ENCODE results near the gene TBC1D24.
"Not testable (repeated sequence)": the region's sequence is repeated elsewhere in the genome, so short reads cannot be mapped to it uniquely, and the experiment has no call there.

The TBC1D24 gene

GRCh38 chr16:2518823-2519710, 44.1 kb downstream of the TBC1D24 start:
- DNase-seq: no peak

- DNase-seq: no peak
Measured at GRCh38 chr16:2519711-2520080, 44.8 kb downstream of the TBC1D24 start.

GRCh38 chr16:2520097-2520783, 45.3 kb downstream of the TBC1D24 start, which contains the start of gene AMDHD2:
Gene AMDHD2 (plus strand): TSS chr16:2520371. CDS start chr16:2520459, 88 bp downstream.
- DNase-seq: peak; percentile 91

- peak; percentile 54 for DNase-seq
Measured at GRCh38 chr16:2520784-2521531, 46.0 kb downstream of the TBC1D24 start.

GRCh38 chr16:2523801-2524231, 48.9 kb downstream of the TBC1D24 start:
- DNase-seq: no peak

GRCh38 chr16:2524339-2524938, 49.5 kb downstream of the TBC1D24 start:
- DNase-seq: no peak

GRCh38 chr16:2526135-2526534, 51.2 kb downstream of the TBC1D24 start:
- no peak for DNase-seq

- no peak for DNase-seq
Measured at GRCh38 chr16:2527071-2527783, 52.3 kb downstream of the TBC1D24 start.

GRCh38 chr16:2527784-2528100, 52.8 kb downstream of the TBC1D24 start:
- DNase-seq: no peak

GRCh38 chr16:2528161-2529060, 53.5 kb downstream of the TBC1D24 start:
- DNase-seq: no peak

- DNase-seq: no peak
Measured at GRCh38 chr16:2529061-2529931, 54.4 kb downstream of the TBC1D24 start.

- no peak for DNase-seq
Measured at GRCh38 chr16:2529961-2530628, 55.2 kb downstream of the TBC1D24 start.

- no peak for DNase-seq
Measured at GRCh38 chr16:2530629-2531318, 55.8 kb downstream of the TBC1D24 start.

- no peak for DNase-seq
Measured at GRCh38 chr16:2531371-2531695, 56.4 kb downstream of the TBC1D24 start, which contains the start of gene CEMP1. Gene CEMP1 (minus strand): TSS chr16:2531408. CDS start chr16:2531073, 335 bp downstream.

- peak; percentile 98 for DNase-seq
Measured at GRCh38 chr16:2531696-2532493, 57.0 kb downstream of the TBC1D24 start.

- peak; percentile 82 for DNase-seq
Measured at GRCh38 chr16:2532494-2533141, 57.7 kb downstream of the TBC1D24 start.

GRCh38 chr16:2533142-2533755, 58.3 kb downstream of the TBC1D24 start:
- DNase-seq: not testable (repeated sequence)
